Ascending aorta (tissue), 2 donors: ENCODE data around the gene MSH5. TPM values are rescaled to one million over a fixed set of nuclear protein-coding genes. Genes with fewer than 3 reads are reported as not detected.

ENCODE experiments used
- DNase-seq, 2 donors: peaks; one replicate each; pipeline ENCODE4 v3.0.0-alpha.2; 2019; ENCODE audit warnings: low spot score in 2 of 2
- H3K27ac ChIP-seq, 2 donors: fragments of 200-600 bp; sonication (generic); one replicate each; pipeline ENCODE4 v1.5.1; 2016 to 2017; ENCODE audit warnings: mild to moderate bottlenecking in 1 of 2
- H3K27me3 ChIP-seq: fragments of 200-600 bp; sonication (generic); one replicate; pipeline ENCODE4 v1.5.1; 2017
- H3K36me3 ChIP-seq, 2 donors: fragments of 200-600 bp; sonication (generic); one replicate each; pipeline ENCODE4 v1.5.1; 2016
- H3K4me1 ChIP-seq, 2 donors: fragments of 200-600 bp; sonication (generic); one replicate each; pipeline ENCODE4 v1.5.1; 2016 to 2017; ENCODE audit warnings: mild to moderate bottlenecking in 1 of 2
- H3K4me3 ChIP-seq, 2 donors: fragments of 200-600 bp; sonication (generic); one replicate each; pipeline ENCODE4 v1.5.1; 2016 to 2017; ENCODE audit warnings: mild to moderate bottlenecking in 1 of 2
- H3K9me3 ChIP-seq, 2 donors: fragments of 200-600 bp; sonication (generic); one replicate each; pipeline ENCODE4 v1.5.1; 2016
- intact Hi-C: fragments of 100-400 bp; cut with DNase I; formaldehyde crosslinking; loops from one replicate; pipeline ENCODE4 v1.15.1; 2023
- total RNA-seq: library from RNA; depleted of rRNA; stranded (reverse); fragments of >200 nt; gene quantifications from one replicate; pipeline ENCODE4 v1.1.0, GENCODE V29; 2016
- TF ChIP-seq, protein P1 (sequence below), 3 experiments: fragments of 200-600 bp in 2 of 3; fragments of 450-650 bp in 1 of 3; sonication (generic) in 2 of 3; IDR thresholded peaks; one replicate each; pipeline ENCODE4 v1.5.1; 2016 to 2019; ENCODE audit warnings: antibody characterized with exemption in 3 of 3, mild to moderate bottlenecking in 1 of 3, moderate library complexity in 1 of 3

The MSH5 gene
- total RNA-seq, 1 donor from 2014 or later = 17.7 TPM

DNA sequence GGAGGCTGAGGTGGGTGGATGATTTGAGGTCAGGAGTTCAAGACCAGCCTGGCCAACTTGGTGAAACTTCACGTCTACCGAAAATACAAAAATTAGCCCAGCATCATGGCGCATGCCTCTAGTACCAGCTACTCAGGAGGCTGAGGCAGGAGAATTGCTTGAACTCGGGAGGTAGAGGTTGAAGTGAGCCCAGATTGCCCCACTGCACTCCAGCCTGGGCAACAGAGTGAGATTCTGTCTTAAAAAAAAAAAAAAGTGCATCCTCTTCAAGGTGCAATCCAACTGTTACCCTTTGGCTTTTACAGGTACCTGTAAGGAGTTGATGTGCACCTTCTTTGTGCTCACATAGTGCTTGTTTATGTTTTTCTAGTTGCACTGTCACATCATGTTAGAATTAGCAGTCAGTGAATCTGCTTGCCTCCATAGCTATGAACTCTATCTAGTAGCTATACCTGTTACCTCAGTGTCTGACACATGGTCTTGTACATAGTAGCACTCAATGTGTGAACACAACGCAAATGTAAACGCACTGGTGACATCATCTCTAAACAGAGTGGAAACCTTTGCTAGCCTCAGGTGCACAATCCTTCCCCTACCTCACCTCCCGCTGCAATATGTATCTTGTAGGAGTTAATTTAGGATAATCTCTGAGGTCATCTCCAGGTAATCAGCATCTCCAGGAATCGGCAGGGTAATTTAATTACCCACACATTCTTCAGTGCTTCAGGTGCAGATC is 9.7 kb downstream of the MSH5 start:
- intact Hi-C loops = no loop called here
- no peaks in the 10 kb centered on the region for H3K27me3 ChIP-seq
- H3K4me1 ChIP-seq = no peaks in the 10 kb centered on the region
- no peak for DNase-seq
- TF ChIP-seq, protein P1, sequence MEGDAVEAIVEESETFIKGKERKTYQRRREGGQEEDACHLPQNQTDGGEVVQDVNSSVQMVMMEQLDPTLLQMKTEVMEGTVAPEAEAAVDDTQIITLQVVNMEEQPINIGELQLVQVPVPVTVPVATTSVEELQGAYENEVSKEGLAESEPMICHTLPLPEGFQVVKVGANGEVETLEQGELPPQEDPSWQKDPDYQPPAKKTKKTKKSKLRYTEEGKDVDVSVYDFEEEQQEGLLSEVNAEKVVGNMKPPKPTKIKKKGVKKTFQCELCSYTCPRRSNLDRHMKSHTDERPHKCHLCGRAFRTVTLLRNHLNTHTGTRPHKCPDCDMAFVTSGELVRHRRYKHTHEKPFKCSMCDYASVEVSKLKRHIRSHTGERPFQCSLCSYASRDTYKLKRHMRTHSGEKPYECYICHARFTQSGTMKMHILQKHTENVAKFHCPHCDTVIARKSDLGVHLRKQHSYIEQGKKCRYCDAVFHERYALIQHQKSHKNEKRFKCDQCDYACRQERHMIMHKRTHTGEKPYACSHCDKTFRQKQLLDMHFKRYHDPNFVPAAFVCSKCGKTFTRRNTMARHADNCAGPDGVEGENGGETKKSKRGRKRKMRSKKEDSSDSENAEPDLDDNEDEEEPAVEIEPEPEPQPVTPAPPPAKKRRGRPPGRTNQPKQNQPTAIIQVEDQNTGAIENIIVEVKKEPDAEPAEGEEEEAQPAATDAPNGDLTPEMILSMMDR (IDR thresholded peaks at IDR 0.05) = no peak
- no peak overlapping the region for H3K4me3 ChIP-seq
- H3K27ac ChIP-seq = no peak overlapping the region
- no peaks in the 10 kb centered on the region for H3K36me3 ChIP-seq
- no peaks in the 10 kb centered on the region for H3K9me3 ChIP-seq

DNA sequence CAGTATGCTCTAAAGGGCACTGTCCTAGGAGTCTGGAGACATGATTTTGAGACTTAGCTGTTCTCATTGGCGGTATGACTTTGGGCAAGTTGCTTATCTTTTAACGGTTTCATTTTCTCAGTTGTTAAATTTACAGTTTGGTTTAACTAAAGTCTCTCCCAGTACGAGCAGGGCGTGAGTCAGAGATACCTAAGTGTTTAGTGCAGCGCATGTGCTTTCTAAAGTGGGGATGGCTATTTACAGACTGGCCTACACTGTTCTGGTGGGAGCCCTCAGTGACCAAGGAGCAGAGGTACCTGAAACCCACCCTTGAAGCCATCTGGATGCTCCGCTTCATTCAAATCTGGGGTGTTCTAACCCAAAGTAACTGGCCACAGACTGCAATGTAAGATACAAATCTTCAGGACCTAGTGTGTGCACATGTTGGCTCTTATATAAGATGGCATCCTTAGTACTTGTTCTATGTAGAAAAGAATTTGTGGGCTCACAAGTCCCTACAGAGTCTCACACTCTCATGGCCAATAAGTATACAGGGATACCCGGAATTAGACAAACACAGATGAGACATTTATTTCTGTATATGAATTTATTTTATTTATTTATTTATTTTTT is 10.7 kb downstream of the MSH5 start:
- Histone ChIP-seq H3K27ac (no peak overlapping the region), H3K4me3 (no peak overlapping the region), H3K36me3 (no peaks in the 10 kb centered on the region), H3K9me3 (no peaks in the 10 kb centered on the region), H3K4me1 (no peaks in the 10 kb centered on the region), H3K27me3 (no peaks in the 10 kb centered on the region)
- TF ChIP-seq, protein P1 (IDR thresholded peaks at IDR 0.05) = no peak
- intact Hi-C loops = no loop called here
- DNase-seq = no peak

DNA sequence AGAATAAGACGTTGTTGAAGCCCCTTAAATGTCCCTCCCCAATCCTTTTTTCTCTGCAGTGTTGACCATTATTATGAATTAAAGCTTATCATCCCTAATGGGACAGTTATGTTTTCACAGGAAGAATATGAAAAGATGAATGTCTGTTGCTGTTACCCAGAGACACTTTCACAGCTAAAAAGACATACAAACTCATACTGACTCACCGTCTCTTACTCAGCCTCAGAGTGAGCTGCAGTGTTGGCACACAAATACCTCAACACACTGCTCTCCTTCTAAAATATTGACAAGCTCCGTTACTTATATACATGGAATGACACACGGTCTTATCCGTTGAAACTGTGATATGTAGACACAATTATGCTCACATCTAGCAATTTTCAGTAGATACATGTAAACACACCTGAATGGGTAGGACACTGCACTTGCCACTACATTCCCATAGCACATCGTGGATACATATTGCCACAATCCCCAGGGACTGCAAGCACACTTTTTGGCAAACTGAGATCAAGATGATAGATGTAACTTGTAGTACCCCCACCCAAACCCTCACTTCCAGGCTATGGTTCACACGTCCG is 13.0 kb downstream of the MSH5 start:
- no peaks in the 10 kb centered on the region for H3K4me1 ChIP-seq
- no peaks in the 10 kb centered on the region for H3K36me3 ChIP-seq
- no peaks in the 10 kb centered on the region for H3K27me3 ChIP-seq
- intact Hi-C loops = no loop called here
- H3K4me3 ChIP-seq = no peak overlapping the region
- H3K9me3 ChIP-seq = no peaks in the 10 kb centered on the region
- DNase-seq = no peak
- no peak overlapping the region for H3K27ac ChIP-seq
- TF ChIP-seq, protein P1 (IDR thresholded peaks at IDR 0.05) = no peak

DNA sequence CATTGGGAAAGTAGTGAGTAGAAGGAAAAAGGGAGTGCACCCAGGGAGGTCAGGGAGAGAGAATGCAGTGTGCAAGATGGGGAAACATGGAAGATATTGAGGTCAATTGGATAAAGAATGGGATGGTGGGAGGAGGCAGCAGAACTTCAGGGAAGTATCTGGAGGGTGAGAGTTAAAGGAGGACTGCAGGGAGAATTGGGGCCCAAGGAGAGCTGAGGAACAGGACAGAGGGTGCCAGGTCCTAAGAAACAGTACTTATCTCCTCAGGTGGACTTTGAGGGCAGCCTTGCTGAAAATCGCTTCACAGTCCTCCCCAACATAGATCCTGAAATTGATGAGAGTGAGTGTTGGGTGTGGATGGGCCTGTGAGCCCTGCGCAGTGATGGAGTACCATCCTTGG is 18.5 kb downstream of the MSH5 start:
- Histone ChIP-seq H3K4me1 (no peaks in the 10 kb centered on the region), H3K9me3 (no peaks in the 10 kb centered on the region), H3K36me3 (no peaks in the 10 kb centered on the region), H3K4me3 (no peak overlapping the region), H3K27ac (no peak overlapping the region), H3K27me3 (no peaks in the 10 kb centered on the region)
- TF ChIP-seq, protein P1 (IDR thresholded peaks at IDR 0.05) = no peak
- no peak for DNase-seq
- intact Hi-C loops = no loop called here

DNA sequence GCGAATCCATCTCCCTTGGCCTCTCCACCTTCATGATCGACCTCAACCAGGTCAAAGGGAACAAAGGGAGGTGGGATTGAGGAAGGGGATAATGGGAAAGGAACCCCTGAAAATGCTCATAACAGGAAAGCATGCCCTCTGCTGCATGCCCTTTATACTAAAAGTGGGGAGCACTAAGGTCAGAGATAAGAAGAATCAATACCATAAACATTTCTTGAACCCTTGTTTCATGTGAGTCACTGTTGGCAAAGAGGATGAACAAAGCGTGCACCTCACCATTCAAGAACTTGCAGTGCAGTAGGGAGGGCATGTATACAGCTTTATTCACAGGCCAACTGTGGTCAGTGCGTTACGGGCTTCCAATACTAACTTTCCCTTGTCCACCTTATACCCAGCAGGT is 21.0 kb downstream of the MSH5 start:
- Histone ChIP-seq H3K4me3 (no peak overlapping the region), H3K4me1 (no peaks in the 10 kb centered on the region), H3K27me3 (no peaks in the 10 kb centered on the region), H3K27ac (no peak overlapping the region), H3K9me3 (no peaks in the 10 kb centered on the region), H3K36me3 (no peaks in the 10 kb centered on the region)
- no peak for DNase-seq
- TF ChIP-seq, protein P1 (IDR thresholded peaks at IDR 0.05) = no peak
- intact Hi-C loops = no loop called here
